H9 (cell line): ENCODE results near the gene ZFY. TPM values are rescaled to one million over a fixed set of nuclear protein-coding genes. Genes with fewer than 3 reads are reported as not detected.

Experiments
- DNase-seq: peaks from one replicate; pipeline ENCODE4 v3.0.0-alpha.2; 2017
- H2AFZ ChIP-seq: one replicate; pipeline ENCODE4 v1.6.1; 2013; ENCODE audit warnings: mild to moderate bottlenecking, low read length, control low read depth, moderate library complexity
- H2AK5ac ChIP-seq: 2 replicates; pipeline ENCODE4 v1.6.1; 2013; ENCODE audit warnings: low read length, control low read depth, mixed read lengths; ENCODE audit not compliant: insufficient read length
- H2BK120ac ChIP-seq: one replicate; pipeline ENCODE4 v1.6.1; 2013; ENCODE audit warnings: low read depth, mild to moderate bottlenecking, low read length, control low read depth, inconsistent platforms; ENCODE audit not compliant: poor library complexity, severe bottlenecking
- H2BK12ac ChIP-seq: 2 replicates; pipeline ENCODE4 v1.6.1; 2013; ENCODE audit warnings: low read length, control low read depth, mixed read lengths, low read depth; ENCODE audit not compliant: insufficient read length
- H2BK15ac ChIP-seq: 2 replicates; pipeline ENCODE4 v1.6.1; 2013; ENCODE audit warnings: low read depth, low read length, control low read depth
- H2BK20ac ChIP-seq: one replicate; pipeline ENCODE4 v1.6.1; 2013; ENCODE audit warnings: low read depth, mild to moderate bottlenecking, low read length, control low read depth, inconsistent platforms; ENCODE audit not compliant: poor library complexity, severe bottlenecking
- H2BK5ac ChIP-seq: 2 replicates; pipeline ENCODE4 v1.6.1; 2013; ENCODE audit warnings: low read length, control low read depth, mixed read lengths; ENCODE audit not compliant: insufficient read length
- H3K14ac ChIP-seq: 2 replicates; pipeline ENCODE4 v1.6.1; 2013; ENCODE audit warnings: low read length, control low read depth; ENCODE audit not compliant: insufficient read depth
- H3K18ac ChIP-seq: 2 replicates; pipeline ENCODE4 v1.6.1; 2013; ENCODE audit warnings: low read depth, mild to moderate bottlenecking, mixed read lengths, low read length, control low read depth; ENCODE audit not compliant: insufficient read length
- H3K23ac ChIP-seq: 2 replicates; pipeline ENCODE4 v1.6.1; 2013; ENCODE audit warnings: low read length, control low read depth, mixed read lengths, low read depth; ENCODE audit not compliant: insufficient read length
- H3K23me2 ChIP-seq: 2 replicates; pipeline ENCODE4 v1.6.1; 2013; ENCODE audit warnings: low read depth, mild to moderate bottlenecking, mixed read lengths, low read length, control low read depth; ENCODE audit not compliant: insufficient read length, poor library complexity, severe bottlenecking
- H3K27ac ChIP-seq: 2 replicates; pipeline ENCODE4 v1.5.1; 2013; ENCODE audit warnings: low read length, control low read depth, mixed read lengths, low read depth; ENCODE audit not compliant: insufficient read length
- H3K27me3 ChIP-seq: 2 replicates; pipeline ENCODE4 v1.6.1; 2013; ENCODE audit warnings: low read length, control low read depth, inconsistent platforms; ENCODE audit not compliant: insufficient read depth
- H3K4ac ChIP-seq: 2 replicates; pipeline ENCODE4 v1.6.1; 2013; ENCODE audit warnings: low read depth, mild to moderate bottlenecking, control low read depth, inconsistent platforms, low read length, moderate library complexity
- H3K4me1 ChIP-seq: 2 replicates; pipeline ENCODE4 v1.6.1; 2013; ENCODE audit warnings: low read length, control low read depth, inconsistent platforms; ENCODE audit not compliant: insufficient read depth
- H3K4me2 ChIP-seq: 2 replicates; pipeline ENCODE4 v1.6.1; 2013; ENCODE audit warnings: low read length, control low read depth, mixed read lengths; ENCODE audit not compliant: insufficient read length, insufficient read depth
- H3K56ac ChIP-seq: 2 replicates; pipeline ENCODE4 v1.6.1; 2013; ENCODE audit warnings: low read depth, mild to moderate bottlenecking, mixed read lengths, low read length, control low read depth; ENCODE audit not compliant: insufficient read length
- H3K79me1 ChIP-seq: 2 replicates; pipeline ENCODE4 v1.6.1; 2013; ENCODE audit warnings: low read depth, mild to moderate bottlenecking, moderate library complexity, low read length, control low read depth, inconsistent platforms; ENCODE audit not compliant: insufficient read depth, poor library complexity, severe bottlenecking
- H3K79me2 ChIP-seq: 2 replicates; pipeline ENCODE4 v1.6.1; 2013; ENCODE audit warnings: low read length, control low read depth, inconsistent platforms; ENCODE audit not compliant: insufficient read depth
- H3K9ac ChIP-seq: 2 replicates; pipeline ENCODE4 v1.6.1; 2013; ENCODE audit warnings: low read length, control low read depth, mixed read lengths; ENCODE audit not compliant: insufficient read length; ENCODE audit errors: extremely low read depth
- H3K9me3 ChIP-seq: one replicate; pipeline ENCODE4 v1.6.1; 2013; ENCODE audit warnings: low read depth, low read length, inconsistent platforms; ENCODE audit not compliant: control insufficient read depth
- H3T11ph ChIP-seq: one replicate; pipeline ENCODE4 v1.6.1; 2013; ENCODE audit warnings: mild to moderate bottlenecking, low read length, control low read depth, inconsistent platforms
- H4K20me1 ChIP-seq: one replicate; pipeline ENCODE4 v1.6.1; 2013; ENCODE audit not compliant: control insufficient read depth, insufficient read length, insufficient read depth
- H4K5ac ChIP-seq: 2 replicates; pipeline ENCODE4 v1.6.1; 2013; ENCODE audit warnings: low read depth, mild to moderate bottlenecking, mixed read lengths, low read length, control low read depth; ENCODE audit not compliant: insufficient read length
- H4K8ac ChIP-seq: replicated peaks from 2 replicates; pipeline ENCODE4 v1.6.1; 2013; ENCODE audit warnings: low read length, control low read depth, mixed read lengths, low read depth; ENCODE audit not compliant: insufficient read length
- H4K91ac ChIP-seq: 2 replicates; pipeline ENCODE4 v1.6.1; 2013; ENCODE audit warnings: low read depth, mild to moderate bottlenecking, moderate library complexity, mixed read lengths, low read length, control low read depth; ENCODE audit not compliant: insufficient read length
- H3K27ac Mint-ChIP-seq, 3 experiments: 2 replicates in 2 of 3; 3 replicates in 1 of 3; pipeline ENCODE4 v1.8.0; 2020 to 2021; ENCODE audit warnings: mixed read lengths in 3 of 3, mild to moderate bottlenecking in 1 of 3, moderate library complexity in 1 of 3
- H3K27me3 Mint-ChIP-seq: 2 replicates; pipeline ENCODE4 v1.8.0; 2021; ENCODE audit warnings: low read depth, mild to moderate bottlenecking, moderate library complexity, mixed read lengths
- H3K36me3 Mint-ChIP-seq, 3 experiments: 2 replicates in 2 of 3; 3 replicates in 1 of 3; pipeline ENCODE4 v1.8.0; 2020 to 2021; ENCODE audit warnings: low read depth in 3 of 3, mixed read lengths in 3 of 3; ENCODE audit not compliant: insufficient read depth in 1 of 3
- H3K4me1 Mint-ChIP-seq, 2 experiments: 2 replicates each; pipeline ENCODE4 v1.8.0; 2020; ENCODE audit warnings: mixed read lengths in 2 of 2
- H3K4me3 Mint-ChIP-seq, 2 experiments: 2 replicates in 1 of 2; 3 replicates in 1 of 2; pipeline ENCODE4 v1.8.0; 2020 to 2021; ENCODE audit warnings: mild to moderate bottlenecking in 2 of 2, mixed read lengths in 2 of 2, moderate library complexity in 1 of 2
- H3K9me3 Mint-ChIP-seq, 2 experiments: 2 replicates in 1 of 2; 3 replicates in 1 of 2; pipeline ENCODE4 v1.8.0; 2020; ENCODE audit warnings: mild to moderate bottlenecking in 2 of 2, mixed read lengths in 2 of 2, moderate library complexity in 1 of 2
- total RNA-seq: library from RNA; stranded (reverse); gene quantifications from 2 replicates; pipeline ENCODE4 v1.2.1, GENCODE V29; 2021
- TF ChIP-seq, protein P1 (sequence below): fragments of 200-600 bp; sonication (generic); conservative IDR thresholded peaks from 3 replicates; pipeline ENCODE4 v1.8.0; 2021; ENCODE audit warnings: antibody characterized with exemption, mild to moderate bottlenecking

ZFY gene
- total RNA-seq, 1 experiment from 2014 or later: not detected

DNA sequence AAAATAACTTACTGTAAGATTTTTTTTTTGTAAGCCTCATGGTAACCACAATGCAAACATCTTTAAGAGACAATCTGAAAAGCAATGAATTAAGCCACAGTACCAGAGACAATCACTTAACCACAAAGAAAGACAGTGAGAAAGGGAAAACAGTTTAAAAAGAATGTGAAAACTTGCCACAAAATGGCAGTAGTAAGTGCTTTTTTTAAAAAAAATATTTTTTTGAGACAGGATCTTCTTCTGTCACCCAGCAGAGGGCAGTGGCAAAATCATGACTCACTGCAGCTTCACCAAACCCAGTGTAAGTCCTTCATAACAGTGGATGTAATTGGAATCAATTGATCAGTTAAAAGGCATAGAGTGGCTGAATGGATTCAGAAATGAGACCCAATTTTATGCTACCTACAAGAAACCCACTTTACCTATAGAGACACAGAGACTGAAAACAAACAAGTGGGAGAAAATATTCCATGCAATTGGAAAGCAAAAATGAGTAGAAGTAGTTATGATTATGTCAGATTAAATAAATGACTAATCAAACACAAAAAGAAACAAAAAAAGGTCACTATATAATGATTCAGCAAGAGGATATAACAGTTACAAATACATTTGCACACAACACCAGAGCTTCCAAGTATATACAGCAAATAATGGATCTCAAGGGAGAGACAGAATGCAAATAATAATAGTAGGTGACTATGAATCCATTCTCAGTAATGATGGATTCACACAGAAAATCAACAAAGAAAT, 21.9 kb upstream of the ZFY start:
- Histone ChIP-seq H3K9me3 (no peaks in the 10 kb centered on the region), H3T11ph (no peak overlapping the region)
- no peak overlapping the region for H3K4me3 Mint-ChIP-seq

More for the DNA sequence above, 21.9 kb upstream of the ZFY start:
- no peaks in the 10 kb centered on the region for H3K36me3 Mint-ChIP-seq
- Histone ChIP-seq H3K4ac (no peak overlapping the region), H3K56ac (no peak overlapping the region), H2BK12ac (no peak overlapping the region), H3K23me2 (no peaks in the 10 kb centered on the region), H2BK15ac (no peak overlapping the region), H2BK20ac (no peak overlapping the region), H3K79me1 (no peaks in the 10 kb centered on the region), H2BK5ac (no peak overlapping the region), H4K5ac (no peak overlapping the region), H3K4me2 (no peak overlapping the region), H3K9ac (no peak overlapping the region), H4K8ac (no peak overlapping the region), H3K18ac (no peak overlapping the region), H3K14ac (no peak overlapping the region), H4K91ac (no peak overlapping the region), H3K79me2 (no peaks in the 10 kb centered on the region), H2AK5ac (no peak overlapping the region), H3K27ac (no peak overlapping the region), H3K27me3 (no peaks in the 10 kb centered on the region), H2BK120ac (no peak overlapping the region), H4K20me1 (no peaks in the 10 kb centered on the region), H3K23ac (no peak overlapping the region), H2AFZ (no peak overlapping the region), H3K4me1 (no peaks in the 10 kb centered on the region)
- H3K27me3 Mint-ChIP-seq: no peaks in the 10 kb centered on the region
- TF ChIP-seq, protein P1, sequence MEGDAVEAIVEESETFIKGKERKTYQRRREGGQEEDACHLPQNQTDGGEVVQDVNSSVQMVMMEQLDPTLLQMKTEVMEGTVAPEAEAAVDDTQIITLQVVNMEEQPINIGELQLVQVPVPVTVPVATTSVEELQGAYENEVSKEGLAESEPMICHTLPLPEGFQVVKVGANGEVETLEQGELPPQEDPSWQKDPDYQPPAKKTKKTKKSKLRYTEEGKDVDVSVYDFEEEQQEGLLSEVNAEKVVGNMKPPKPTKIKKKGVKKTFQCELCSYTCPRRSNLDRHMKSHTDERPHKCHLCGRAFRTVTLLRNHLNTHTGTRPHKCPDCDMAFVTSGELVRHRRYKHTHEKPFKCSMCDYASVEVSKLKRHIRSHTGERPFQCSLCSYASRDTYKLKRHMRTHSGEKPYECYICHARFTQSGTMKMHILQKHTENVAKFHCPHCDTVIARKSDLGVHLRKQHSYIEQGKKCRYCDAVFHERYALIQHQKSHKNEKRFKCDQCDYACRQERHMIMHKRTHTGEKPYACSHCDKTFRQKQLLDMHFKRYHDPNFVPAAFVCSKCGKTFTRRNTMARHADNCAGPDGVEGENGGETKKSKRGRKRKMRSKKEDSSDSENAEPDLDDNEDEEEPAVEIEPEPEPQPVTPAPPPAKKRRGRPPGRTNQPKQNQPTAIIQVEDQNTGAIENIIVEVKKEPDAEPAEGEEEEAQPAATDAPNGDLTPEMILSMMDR: no peak
- H3K27ac Mint-ChIP-seq: no peak overlapping the region
- DNase-seq: no peak
- H3K4me1 Mint-ChIP-seq: no peaks in the 10 kb centered on the region
- no peaks in the 10 kb centered on the region for H3K9me3 Mint-ChIP-seq
